HEK293 (cell line): Measurements from ENCODE around the gene MAP3K14.

Experiments used
- CTCF ChIA-PET: fragments of 350-600 bp; formaldehyde crosslinking; extraction: SDS; loops from one replicate; lab custom pipeline; 2021; ENCODE audit warnings: antibody characterized with exemption; lab: Yijun Ruan, JAX
- POLR2A ChIA-PET: fragments of 300-600 bp; formaldehyde crosslinking; extraction: SDS; loops from one replicate; lab custom pipeline; 2020; ENCODE audit warnings: antibody characterized with exemption, inconsistent platforms; lab: Yijun Ruan, JAX
- H3K27ac ChIP-seq: fragments of 200-500 bp; sonication (Bioruptor generic); 2 replicates; pipeline ENCODE4 v1.5.1; 2014; ENCODE audit warnings: low read depth, low read length, control low read depth, inconsistent platforms; ENCODE audit errors: extremely low read depth
- H3K36me3 ChIP-seq, 2 experiments: fragments of 200-500 bp in 1 of 2; sonication (Bioruptor generic) in 1 of 2; 1 replicate in 1 of 2; 2 replicates in 1 of 2; pipeline ENCODE4 v1.5.1; 2014 to 2017; ENCODE audit warnings: inconsistent platforms in 2 of 2, low read length in 2 of 2; ENCODE audit not compliant: control insufficient read depth in 2 of 2, insufficient read depth in 1 of 2
- H3K4me1 ChIP-seq: fragments of 200-500 bp; sonication (Bioruptor generic); 2 replicates; pipeline ENCODE4 v1.5.1; 2014; ENCODE audit warnings: mild to moderate bottlenecking, low read length, inconsistent platforms; ENCODE audit not compliant: control insufficient read depth, insufficient read depth
- H3K4me3 ChIP-seq: 2 replicates; pipeline ENCODE4 v1.5.1; 2011; ENCODE audit warnings: low read depth, mild to moderate bottlenecking, control low read depth, low read length, moderate library complexity
- H3K9me3 ChIP-seq: fragments of 200-500 bp; sonication (Bioruptor generic); 2 replicates; pipeline ENCODE4 v1.5.1; 2014; ENCODE audit warnings: low read depth, low read length, inconsistent platforms; ENCODE audit not compliant: control insufficient read depth, insufficient read depth
- ZIC2 ChIP-seq: fragments of 450-650 bp; formaldehyde crosslinking; IDR thresholded peaks from 2 replicates; pipeline ENCODE4 v1.5.1; 2016; ENCODE audit warnings: missing biosample characterization, missing genetic modification characterization
- ZNF2 ChIP-seq: fragments of 450-650 bp; formaldehyde crosslinking; IDR thresholded peaks from 2 replicates; pipeline ENCODE4 v1.5.1; 2016; ENCODE audit warnings: missing biosample characterization, missing genetic modification characterization
- ZNF324 ChIP-seq: fragments of 450-650 bp; formaldehyde crosslinking; IDR thresholded peaks from 2 replicates; pipeline ENCODE4 v1.5.1; 2016; ENCODE audit warnings: missing biosample characterization, missing genetic modification characterization
- ZNF341 ChIP-seq: fragments of 450-650 bp; formaldehyde crosslinking; IDR thresholded peaks from 2 replicates; pipeline ENCODE4; 2016; ENCODE audit warnings: low read depth, missing biosample characterization, missing genetic modification characterization
- ZNF37A ChIP-seq: fragments of 450-650 bp; IDR thresholded peaks from 2 replicates; pipeline ENCODE4 v1.5.1; 2018; ENCODE audit warnings: missing biosample characterization, missing genetic modification characterization
- ZNF610 ChIP-seq: fragments of 450-650 bp; formaldehyde crosslinking; IDR thresholded peaks from 2 replicates; pipeline ENCODE4 v1.5.1; 2016; ENCODE audit warnings: missing biosample characterization, missing genetic modification characterization, borderline replicate concordance
- TF ChIP-seq, protein P1 (sequence below): fragments of 450-650 bp; formaldehyde crosslinking; IDR thresholded peaks from 2 replicates; pipeline ENCODE4 v1.5.1; 2016; ENCODE audit warnings: missing biosample characterization, missing genetic modification characterization
- TF ChIP-seq, protein P2 (sequence below): fragments of 450-650 bp; IDR thresholded peaks from 2 replicates; pipeline ENCODE4 v1.5.1; 2018; ENCODE audit warnings: missing biosample characterization, missing genetic modification characterization
- TF ChIP-seq, protein P3 (sequence below): fragments of 450-650 bp; formaldehyde crosslinking; IDR thresholded peaks from 2 replicates; pipeline ENCODE4 v1.5.1; 2017; ENCODE audit warnings: missing biosample characterization, missing genetic modification characterization
- TF ChIP-seq, protein P4 (sequence below): fragments of 450-650 bp; formaldehyde crosslinking; IDR thresholded peaks from 2 replicates; pipeline ENCODE4 v1.5.1; 2016; ENCODE audit warnings: missing biosample characterization, missing genetic modification characterization
- TF ChIP-seq, protein P5 (sequence below): fragments of 450-650 bp; formaldehyde crosslinking; IDR thresholded peaks from 2 replicates; pipeline ENCODE4 v1.5.1; 2017; ENCODE audit warnings: missing biosample characterization, missing genetic modification characterization

MAP3K14 gene

DNA sequence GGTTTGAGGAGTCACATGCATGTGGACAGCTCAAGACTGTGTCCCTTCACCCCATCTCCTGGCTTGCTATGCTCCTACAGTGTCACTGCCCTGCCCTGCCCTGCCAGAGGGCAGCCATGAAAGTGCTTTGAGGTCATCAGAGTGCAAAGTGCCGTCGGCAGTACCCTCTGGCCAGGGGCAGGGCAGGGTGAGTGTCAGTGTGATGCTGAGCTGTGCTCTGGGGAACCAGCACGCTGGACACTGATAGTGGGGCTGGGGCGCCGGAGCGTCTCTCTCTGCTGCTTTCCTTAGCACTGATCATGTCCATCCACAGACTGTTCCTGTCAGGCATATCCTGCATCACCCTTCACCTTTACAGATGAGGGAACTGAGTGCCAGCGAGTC lies 53.4 kb downstream of the MAP3K14 start (continued):
- TF ChIP-seq, protein P1, sequence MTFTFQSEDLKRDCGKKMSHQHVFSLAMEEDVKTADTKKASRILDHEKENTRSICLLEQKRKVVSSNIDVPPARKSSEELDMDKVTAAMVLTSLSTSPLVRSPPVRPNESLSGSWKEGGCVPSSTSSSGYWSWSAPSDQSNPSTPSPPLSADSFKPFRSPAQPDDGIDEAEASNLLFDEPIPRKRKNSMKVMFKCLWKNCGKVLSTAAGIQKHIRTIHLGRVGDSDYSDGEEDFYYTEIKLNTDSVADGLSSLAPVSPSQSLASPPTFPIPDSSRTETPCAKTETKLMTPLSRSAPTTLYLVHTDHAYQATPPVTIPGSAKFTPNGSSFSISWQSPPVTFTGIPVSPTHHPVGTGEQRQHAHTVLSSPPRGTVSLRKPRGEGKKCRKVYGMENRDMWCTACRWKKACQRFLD (tag by site-specific recombination) = no peak

DNA sequence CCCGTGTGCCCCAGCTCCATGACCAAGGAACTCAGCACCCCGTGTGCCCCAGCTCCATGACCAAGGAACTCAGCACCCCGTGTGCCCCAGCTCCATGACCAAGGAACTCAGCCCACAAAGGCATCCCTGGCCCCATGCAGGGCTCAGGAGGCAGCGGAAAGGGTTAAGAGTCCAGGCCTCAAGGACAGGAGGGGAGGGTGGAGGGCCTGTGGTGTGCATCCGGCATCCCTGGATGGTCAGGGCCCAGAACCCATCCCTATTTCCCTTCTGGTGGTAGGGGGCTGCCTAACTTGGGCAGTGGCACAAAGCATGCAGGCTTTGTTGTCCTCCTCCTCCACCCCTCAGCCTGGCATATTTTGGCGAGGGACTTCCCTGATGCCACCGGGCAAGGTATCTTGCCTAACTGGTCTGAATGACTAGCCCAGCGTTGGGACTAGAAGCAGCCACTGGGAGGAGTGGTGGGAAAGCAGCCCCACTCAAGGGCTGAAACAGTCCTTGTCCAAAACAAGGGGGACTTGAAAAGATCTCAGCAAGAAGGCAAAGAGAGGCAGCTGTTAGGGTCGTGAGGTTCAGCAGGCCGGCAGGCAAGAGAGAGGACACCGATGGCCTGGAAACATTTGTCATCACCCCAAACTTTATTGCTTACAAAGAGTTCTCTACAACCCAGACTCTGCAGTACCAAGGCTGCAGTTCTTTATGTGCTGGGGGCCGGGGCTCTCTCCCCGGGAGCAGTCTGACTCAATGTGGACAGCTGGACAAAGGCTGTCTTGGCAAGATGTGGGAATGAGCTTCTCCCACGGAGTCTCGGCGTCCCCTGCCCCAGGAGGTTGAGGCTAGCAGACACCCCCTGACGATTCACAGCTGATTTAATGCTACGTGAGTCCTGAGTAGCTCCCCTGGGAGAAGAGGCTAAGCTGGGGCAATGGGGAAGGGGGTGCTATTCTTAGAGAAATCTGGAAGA lies 54.0 kb downstream of the MAP3K14 start:
- H3K4me1 ChIP-seq = no peaks in the 10 kb centered on the region
- no peaks in the 10 kb centered on the region for H3K9me3 ChIP-seq
- no peak overlapping the region for H3K27ac ChIP-seq
- no peak overlapping the region for H3K4me3 ChIP-seq
- CTCF ChIA-PET = interaction anchor here (0.7 to 1.4 kb wide), 3 partner anchors 14 to 107 kb away, joined by 3 to 6 read pairs (median 6); no protein-coding TSS in a partner anchor
- H3K36me3 ChIP-seq = peaks cover under 1 to 52% of the 10 kb centered on the region in 2 experiments
- POLR2A ChIA-PET = no interaction called here
- TF ChIP-seq ZNF37A (no peak), ZNF324 (tag by site-specific recombination) (no peak), ZIC2 (tag by site-specific recombination) (peak; percentile 59), ZNF610 (tag by site-specific recombination) (no peak), ZNF341 (tag by site-specific recombination) (no peak), ZNF2 (tag by site-specific recombination) (no peak)
- TF ChIP-seq, protein P2, sequence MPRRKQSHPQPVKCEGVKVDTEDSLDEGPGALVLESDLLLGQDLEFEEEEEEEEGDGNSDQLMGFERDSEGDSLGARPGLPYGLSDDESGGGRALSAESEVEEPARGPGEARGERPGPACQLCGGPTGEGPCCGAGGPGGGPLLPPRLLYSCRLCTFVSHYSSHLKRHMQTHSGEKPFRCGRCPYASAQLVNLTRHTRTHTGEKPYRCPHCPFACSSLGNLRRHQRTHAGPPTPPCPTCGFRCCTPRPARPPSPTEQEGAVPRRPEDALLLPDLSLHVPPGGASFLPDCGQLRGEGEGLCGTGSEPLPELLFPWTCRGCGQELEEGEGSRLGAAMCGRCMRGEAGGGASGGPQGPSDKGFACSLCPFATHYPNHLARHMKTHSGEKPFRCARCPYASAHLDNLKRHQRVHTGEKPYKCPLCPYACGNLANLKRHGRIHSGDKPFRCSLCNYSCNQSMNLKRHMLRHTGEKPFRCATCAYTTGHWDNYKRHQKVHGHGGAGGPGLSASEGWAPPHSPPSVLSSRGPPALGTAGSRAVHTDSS (tag by site-specific recombination) = no peak
- TF ChIP-seq, protein P3, sequence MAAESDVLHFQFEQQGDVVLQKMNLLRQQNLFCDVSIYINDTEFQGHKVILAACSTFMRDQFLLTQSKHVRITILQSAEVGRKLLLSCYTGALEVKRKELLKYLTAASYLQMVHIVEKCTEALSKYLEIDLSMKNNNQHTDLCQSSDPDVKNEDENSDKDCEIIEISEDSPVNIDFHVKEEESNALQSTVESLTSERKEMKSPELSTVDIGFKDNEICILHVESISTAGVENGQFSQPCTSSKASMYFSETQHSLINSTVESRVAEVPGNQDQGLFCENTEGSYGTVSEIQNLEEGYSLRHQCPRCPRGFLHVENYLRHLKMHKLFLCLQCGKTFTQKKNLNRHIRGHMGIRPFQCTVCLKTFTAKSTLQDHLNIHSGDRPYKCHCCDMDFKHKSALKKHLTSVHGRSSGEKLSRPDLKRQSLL = no peak
- TF ChIP-seq, protein P4, sequence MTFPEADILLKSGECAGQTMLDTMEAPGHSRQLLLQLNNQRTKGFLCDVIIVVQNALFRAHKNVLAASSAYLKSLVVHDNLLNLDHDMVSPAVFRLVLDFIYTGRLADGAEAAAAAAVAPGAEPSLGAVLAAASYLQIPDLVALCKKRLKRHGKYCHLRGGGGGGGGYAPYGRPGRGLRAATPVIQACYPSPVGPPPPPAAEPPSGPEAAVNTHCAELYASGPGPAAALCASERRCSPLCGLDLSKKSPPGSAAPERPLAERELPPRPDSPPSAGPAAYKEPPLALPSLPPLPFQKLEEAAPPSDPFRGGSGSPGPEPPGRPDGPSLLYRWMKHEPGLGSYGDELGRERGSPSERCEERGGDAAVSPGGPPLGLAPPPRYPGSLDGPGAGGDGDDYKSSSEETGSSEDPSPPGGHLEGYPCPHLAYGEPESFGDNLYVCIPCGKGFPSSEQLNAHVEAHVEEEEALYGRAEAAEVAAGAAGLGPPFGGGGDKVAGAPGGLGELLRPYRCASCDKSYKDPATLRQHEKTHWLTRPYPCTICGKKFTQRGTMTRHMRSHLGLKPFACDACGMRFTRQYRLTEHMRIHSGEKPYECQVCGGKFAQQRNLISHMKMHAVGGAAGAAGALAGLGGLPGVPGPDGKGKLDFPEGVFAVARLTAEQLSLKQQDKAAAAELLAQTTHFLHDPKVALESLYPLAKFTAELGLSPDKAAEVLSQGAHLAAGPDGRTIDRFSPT (tag by site-specific recombination) = no peak
- TF ChIP-seq, protein P5, sequence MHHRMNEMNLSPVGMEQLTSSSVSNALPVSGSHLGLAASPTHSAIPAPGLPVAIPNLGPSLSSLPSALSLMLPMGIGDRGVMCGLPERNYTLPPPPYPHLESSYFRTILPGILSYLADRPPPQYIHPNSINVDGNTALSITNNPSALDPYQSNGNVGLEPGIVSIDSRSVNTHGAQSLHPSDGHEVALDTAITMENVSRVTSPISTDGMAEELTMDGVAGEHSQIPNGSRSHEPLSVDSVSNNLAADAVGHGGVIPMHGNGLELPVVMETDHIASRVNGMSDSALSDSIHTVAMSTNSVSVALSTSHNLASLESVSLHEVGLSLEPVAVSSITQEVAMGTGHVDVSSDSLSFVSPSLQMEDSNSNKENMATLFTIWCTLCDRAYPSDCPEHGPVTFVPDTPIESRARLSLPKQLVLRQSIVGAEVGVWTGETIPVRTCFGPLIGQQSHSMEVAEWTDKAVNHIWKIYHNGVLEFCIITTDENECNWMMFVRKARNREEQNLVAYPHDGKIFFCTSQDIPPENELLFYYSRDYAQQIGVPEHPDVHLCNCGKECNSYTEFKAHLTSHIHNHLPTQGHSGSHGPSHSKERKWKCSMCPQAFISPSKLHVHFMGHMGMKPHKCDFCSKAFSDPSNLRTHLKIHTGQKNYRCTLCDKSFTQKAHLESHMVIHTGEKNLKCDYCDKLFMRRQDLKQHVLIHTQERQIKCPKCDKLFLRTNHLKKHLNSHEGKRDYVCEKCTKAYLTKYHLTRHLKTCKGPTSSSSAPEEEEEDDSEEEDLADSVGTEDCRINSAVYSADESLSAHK (tag by site-specific recombination) = peak; percentile 46; the same call in 1 of the 2 replicates
